K562 (cell line): ENCODE results near the gene HSD11B1. TPM values are rescaled to one million over a fixed set of nuclear protein-coding genes. Genes with fewer than 3 reads are reported as not detected.

ENCODE experiments used
- FOXM1 ChIP-seq, 2 experiments: fragments of 450-650 bp in 1 of 2; sonication (generic) in 1 of 2; formaldehyde crosslinking in 1 of 2; IDR thresholded peaks; 2 replicates each; pipeline versions ENCODE4 v1.6.1 to v1.9.0; 2017 to 2022; ENCODE audit warnings: low read depth in 2 of 2, mild to moderate bottlenecking in 2 of 2, missing genetic modification reagents in 1 of 2, moderate library complexity in 1 of 2
- HDAC3 ChIP-seq: fragments of 450-650 bp; IDR thresholded peaks from 2 replicates; pipeline ENCODE4 v1.6.1; 2018; ENCODE audit warnings: borderline replicate concordance, mild to moderate bottlenecking, moderate library complexity; ENCODE audit not compliant: partially characterized antibody
- KLF13 ChIP-seq: fragments of 450-650 bp; IDR thresholded peaks from 2 replicates; pipeline ENCODE4 v1.6.1; 2016; ENCODE audit warnings: missing genetic modification characterization, low read depth, mild to moderate bottlenecking, missing compliant biosample characterization, moderate library complexity, borderline replicate concordance
- POLR2G ChIP-seq: fragments of 200-400 bp; formaldehyde crosslinking; IDR thresholded peaks from 2 replicates; pipeline ENCODE4 v1.6.1; 2017; ENCODE audit warnings: low read depth, mild to moderate bottlenecking, antibody characterized with exemption, low read length, moderate library complexity
- POLR3A ChIP-seq: IDR thresholded peaks from 2 replicates; pipeline ENCODE4 v1.6.1; 2011; ENCODE audit warnings: borderline replicate concordance, mild to moderate bottlenecking, moderate library complexity; ENCODE audit not compliant: insufficient read length, insufficient read depth; ENCODE audit errors: extremely low read depth
- SMAD3 ChIP-seq: fragments of 450-650 bp; formaldehyde crosslinking; conservative IDR thresholded peaks from 2 replicates; pipeline ENCODE4 v1.4.0; 2020; ENCODE audit warnings: mild to moderate bottlenecking
- TCF3 ChIP-seq: sonication (generic); formaldehyde crosslinking; IDR thresholded peaks from 2 replicates; pipeline ENCODE4 v1.4.0; 2020; ENCODE audit warnings: mild to moderate bottlenecking, missing genetic modification reagents
- TEAD4 ChIP-seq, 2 experiments: sonication (generic) in 1 of 2; formaldehyde crosslinking in 1 of 2; IDR thresholded peaks; 2 replicates each; pipeline versions ENCODE4 v1.6.1 to v1.8.0; 2012 to 2022; ENCODE audit warnings: borderline replicate concordance in 1 of 2, inconsistent platforms in 1 of 2, low read length in 1 of 2, mild to moderate bottlenecking in 1 of 2, missing genetic modification reagents in 1 of 2
- ZNF41 ChIP-seq: fragments of 250-450 bp; sonication (Bioruptor Pico); conservative IDR thresholded peaks from 2 replicates; pipeline ENCODE4 v1.4.0; 2020; ENCODE audit warnings: mild to moderate bottlenecking
- polyA plus RNA-seq, 8 experiments: library from polyadenylated mRNA; depleted of rRNA in 4 of 8; stranded (reverse) in 5 of 8; unstranded in 3 of 8; fragments of >200 nt; fragmentation: Nextera tagmentation in 2 of 8; fragmentation: Illumina TruSeq in 1 of 8; extraction: Ambion mirVana in 2 of 8; extraction: Trizol in 1 of 8; gene quantifications; 2 replicates each; pipeline versions ENCODE4 v1.2.1 to v1.2.3, GENCODE V29; 2011 to 2014; ENCODE audit warnings: inconsistent platforms in 1 of 8, missing spikeins in 1 of 8
- total RNA-seq, 7 experiments: library from RNA; depleted of rRNA in 6 of 7; stranded (reverse); fragments of >200 nt in 6 of 7; fragmentation: Illumina TruSeq in 2 of 7; extraction: Trizol in 2 of 7; gene quantifications; 2 replicates each; pipeline versions ENCODE4 v1.2.1 to v1.2.3, GENCODE V29; 2011 to 2021; ENCODE audit warnings: low replicate concordance in 1 of 7
- TF ChIP-seq, protein P1 (sequence below): sonication (generic); formaldehyde crosslinking; IDR thresholded peaks from 2 replicates; pipeline ENCODE4 v1.8.0; 2022; ENCODE audit warnings: missing genetic modification reagents, mild to moderate bottlenecking, borderline replicate concordance
- TF ChIP-seq, protein P2 (sequence below), 2 experiments: fragments of 450-650 bp; formaldehyde crosslinking in 1 of 2; IDR thresholded peaks; 2 replicates each; pipeline versions ENCODE4 v1.4.0 to v1.6.1; 2014 to 2020; ENCODE audit warnings: mild to moderate bottlenecking in 2 of 2, borderline replicate concordance in 1 of 2, low read depth in 1 of 2
- TF ChIP-seq, protein P3 (sequence below): conservative IDR thresholded peaks from 2 replicates; pipeline ENCODE4 v1.6.1; 2011; ENCODE audit warnings: low read depth, mild to moderate bottlenecking, low read length; ENCODE audit not compliant: control insufficient read depth
- TF ChIP-seq, protein P4 (sequence below): fragments of 450-650 bp; conservative IDR thresholded peaks from 2 replicates; pipeline ENCODE4 v1.6.1; 2016; ENCODE audit warnings: missing genetic modification characterization, low read depth, mild to moderate bottlenecking, missing compliant biosample characterization, moderate library complexity

The HSD11B1 gene
- total and polyA plus RNA-seq, 9 of the 15 experiments (the other 6 are each of a cell fraction or from before 2014, with no cell fraction given): 0.04 to 0.16 TPM; not detected in 7

DNA sequence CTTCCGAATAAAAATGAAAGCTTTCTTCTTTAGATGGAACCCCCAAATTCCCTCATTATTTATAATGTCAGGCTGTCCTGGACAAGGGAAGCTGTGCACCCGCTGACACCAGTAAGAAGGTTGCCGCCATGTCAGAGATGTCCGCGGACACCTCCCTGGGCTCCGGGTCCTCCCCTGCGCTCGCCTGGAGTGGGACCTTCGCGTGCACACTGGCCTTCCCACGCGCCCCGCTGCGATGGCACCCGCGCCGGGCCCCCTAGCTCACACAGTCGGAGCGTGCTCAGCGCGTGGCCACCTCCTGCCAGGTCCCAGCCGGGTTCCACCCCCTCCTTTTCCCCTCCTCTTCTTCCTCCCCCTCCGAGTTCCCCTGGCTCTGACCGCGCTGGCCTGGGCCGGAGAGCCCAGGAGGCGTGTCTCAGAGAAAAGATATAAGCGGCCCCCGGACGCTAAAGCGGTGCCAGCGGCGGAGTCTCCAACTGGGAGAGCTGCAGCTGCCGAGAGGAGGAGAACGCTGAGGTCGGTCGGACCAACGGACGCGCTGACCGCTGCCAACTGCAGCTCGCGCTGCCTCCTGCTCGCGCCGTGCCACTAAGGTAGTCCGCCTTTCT, 29.6 kb upstream of the HSD11B1 start, which contains the start of gene G0S2 (continued):
- TF ChIP-seq HDAC3 (peak; percentile 72), POLR3A (no peak), TCF3 (no peak), FOXM1 (IDR thresholded peaks at IDR 0.05; ENCODE audit: low read depth) (no peak), FOXM1 (CRISPR knock-in tag; IDR thresholded peaks at IDR 0.05; ENCODE audit: low read depth) (no peak), TEAD4 (IDR thresholded peaks at IDR 0.05; ENCODE audit: low read length) (no peak), TEAD4 (CRISPR knock-in tag; IDR thresholded peaks at IDR 0.05; ENCODE audit: borderline replicate concordance) (peak; percentile 57; the same call in 1 of the 2 replicates), POLR2G (peak; percentile 98), ZNF41 (CRISPR knock-in tag) (0 out of 2 replicates have a peak, but pooled peaks have one; percentile 22), SMAD3 (CRISPR knock-in tag) (peak; percentile 9; the same call in 1 of the 2 replicates), KLF13 (tag) (peak; percentile 42; the same call in 1 of the 2 replicates)
- TF ChIP-seq, protein P1, sequence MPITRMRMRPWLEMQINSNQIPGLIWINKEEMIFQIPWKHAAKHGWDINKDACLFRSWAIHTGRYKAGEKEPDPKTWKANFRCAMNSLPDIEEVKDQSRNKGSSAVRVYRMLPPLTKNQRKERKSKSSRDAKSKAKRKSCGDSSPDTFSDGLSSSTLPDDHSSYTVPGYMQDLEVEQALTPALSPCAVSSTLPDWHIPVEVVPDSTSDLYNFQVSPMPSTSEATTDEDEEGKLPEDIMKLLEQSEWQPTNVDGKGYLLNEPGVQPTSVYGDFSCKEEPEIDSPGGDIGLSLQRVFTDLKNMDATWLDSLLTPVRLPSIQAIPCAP (CRISPR knock-in tag): no peak
- TF ChIP-seq, protein P2, sequence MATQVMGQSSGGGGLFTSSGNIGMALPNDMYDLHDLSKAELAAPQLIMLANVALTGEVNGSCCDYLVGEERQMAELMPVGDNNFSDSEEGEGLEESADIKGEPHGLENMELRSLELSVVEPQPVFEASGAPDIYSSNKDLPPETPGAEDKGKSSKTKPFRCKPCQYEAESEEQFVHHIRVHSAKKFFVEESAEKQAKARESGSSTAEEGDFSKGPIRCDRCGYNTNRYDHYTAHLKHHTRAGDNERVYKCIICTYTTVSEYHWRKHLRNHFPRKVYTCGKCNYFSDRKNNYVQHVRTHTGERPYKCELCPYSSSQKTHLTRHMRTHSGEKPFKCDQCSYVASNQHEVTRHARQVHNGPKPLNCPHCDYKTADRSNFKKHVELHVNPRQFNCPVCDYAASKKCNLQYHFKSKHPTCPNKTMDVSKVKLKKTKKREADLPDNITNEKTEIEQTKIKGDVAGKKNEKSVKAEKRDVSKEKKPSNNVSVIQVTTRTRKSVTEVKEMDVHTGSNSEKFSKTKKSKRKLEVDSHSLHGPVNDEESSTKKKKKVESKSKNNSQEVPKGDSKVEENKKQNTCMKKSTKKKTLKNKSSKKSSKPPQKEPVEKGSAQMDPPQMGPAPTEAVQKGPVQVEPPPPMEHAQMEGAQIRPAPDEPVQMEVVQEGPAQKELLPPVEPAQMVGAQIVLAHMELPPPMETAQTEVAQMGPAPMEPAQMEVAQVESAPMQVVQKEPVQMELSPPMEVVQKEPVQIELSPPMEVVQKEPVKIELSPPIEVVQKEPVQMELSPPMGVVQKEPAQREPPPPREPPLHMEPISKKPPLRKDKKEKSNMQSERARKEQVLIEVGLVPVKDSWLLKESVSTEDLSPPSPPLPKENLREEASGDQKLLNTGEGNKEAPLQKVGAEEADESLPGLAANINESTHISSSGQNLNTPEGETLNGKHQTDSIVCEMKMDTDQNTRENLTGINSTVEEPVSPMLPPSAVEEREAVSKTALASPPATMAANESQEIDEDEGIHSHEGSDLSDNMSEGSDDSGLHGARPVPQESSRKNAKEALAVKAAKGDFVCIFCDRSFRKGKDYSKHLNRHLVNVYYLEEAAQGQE (IDR thresholded peaks at IDR 0.05; ENCODE audit: borderline replicate concordance): no peak
- TF ChIP-seq, protein P2 (CRISPR knock-in tag; IDR thresholded peaks at IDR 0.05; ENCODE audit: low read depth): peak; percentile 34; the same call in 1 of the 2 replicates
- TF ChIP-seq, protein P3, sequence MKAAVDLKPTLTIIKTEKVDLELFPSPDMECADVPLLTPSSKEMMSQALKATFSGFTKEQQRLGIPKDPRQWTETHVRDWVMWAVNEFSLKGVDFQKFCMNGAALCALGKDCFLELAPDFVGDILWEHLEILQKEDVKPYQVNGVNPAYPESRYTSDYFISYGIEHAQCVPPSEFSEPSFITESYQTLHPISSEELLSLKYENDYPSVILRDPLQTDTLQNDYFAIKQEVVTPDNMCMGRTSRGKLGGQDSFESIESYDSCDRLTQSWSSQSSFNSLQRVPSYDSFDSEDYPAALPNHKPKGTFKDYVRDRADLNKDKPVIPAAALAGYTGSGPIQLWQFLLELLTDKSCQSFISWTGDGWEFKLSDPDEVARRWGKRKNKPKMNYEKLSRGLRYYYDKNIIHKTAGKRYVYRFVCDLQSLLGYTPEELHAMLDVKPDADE: no peak
- TF ChIP-seq, protein P4, sequence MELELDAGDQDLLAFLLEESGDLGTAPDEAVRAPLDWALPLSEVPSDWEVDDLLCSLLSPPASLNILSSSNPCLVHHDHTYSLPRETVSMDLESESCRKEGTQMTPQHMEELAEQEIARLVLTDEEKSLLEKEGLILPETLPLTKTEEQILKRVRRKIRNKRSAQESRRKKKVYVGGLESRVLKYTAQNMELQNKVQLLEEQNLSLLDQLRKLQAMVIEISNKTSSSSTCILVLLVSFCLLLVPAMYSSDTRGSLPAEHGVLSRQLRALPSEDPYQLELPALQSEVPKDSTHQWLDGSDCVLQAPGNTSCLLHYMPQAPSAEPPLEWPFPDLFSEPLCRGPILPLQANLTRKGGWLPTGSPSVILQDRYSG (tag): peak; percentile 69; the same call in 1 of the 2 replicates
